Measurements from ENCODE around the gene RPS6KB1. TPM values are rescaled to one million over a fixed set of nuclear protein-coding genes. Genes with fewer than 3 reads are reported as not detected.

The RPS6KB1 gene
- 10 to 100 TPM; 21.3 to 52.5 (median 28.2) TPM for total RNA-seq

GRCh38 chr17:59892924-59893675 lies at the start of gene RPS6KB1, which contains the start of gene TUBD1:
TSS of gene RPS6KB1 (plus strand) at chr17:59893121. CDS start at chr17:59893185, 64 bp downstream.
TSS of gene TUBD1 (minus strand) at chr17:59892943. CDS start at chr17:59891002, 1,941 bp downstream.
- TF ChIP-seq POLR2A (IDR thresholded peaks at IDR 0.05) (peak in 1 of 2 donors; percentile 89), CTCF (IDR thresholded peaks at IDR 0.05) (no peak)
- peak within 1 kb of the TSS; percentile 98 for H3K4me3 ChIP-seq (ENCODE audit: low read depth, poor library complexity, severe bottlenecking)
- intact Hi-C loops (cut with DNase I; ENCODE audit: low total_unique reads) = no loop called here
- peak; percentile 98 to 99 for DNase-seq (ENCODE audit: low spot score in 2 of 2)
- WGBS, 2 donors = 0 to 1% methylated on average over 35 to 60 of the region's 61 CpGs

GRCh38 chr17:59844884-59845594 lies 47.9 kb upstream of the RPS6KB1 start:
- intact Hi-C loops (cut with DNase I; ENCODE audit: low total_unique reads) = no loop called here
- 69 to 71% methylated on average over 3 of the region's 3 CpGs for WGBS, 2 donors
- peak in 1 of 2 donors; percentile 64 for DNase-seq (ENCODE audit: low spot score in 2 of 2)
- no peak for TF ChIP-seq POLR2A (IDR thresholded peaks at IDR 0.05)
- TF ChIP-seq CTCF (IDR thresholded peaks at IDR 0.05) = no peak
- H3K4me3 ChIP-seq (ENCODE audit: low read depth, poor library complexity, severe bottlenecking) = no peak overlapping the region

- 10 to 20% methylated on average over 3 of the region's 3 CpGs for WGBS, 2 donors
Measured at GRCh38 chr17:59845595-59846393, 47.1 kb upstream of the RPS6KB1 start.

GRCh38 chr17:59846394-59847165 lies 46.3 kb upstream of the RPS6KB1 start:
- H3K4me3 ChIP-seq (ENCODE audit: low read depth, poor library complexity, severe bottlenecking) = no peak overlapping the region
- DNase-seq (ENCODE audit: low spot score in 2 of 2) = peak; percentile 86 to 91
- 8 to 14% methylated on average over 7 of the region's 7 CpGs for WGBS, 2 donors
- TF ChIP-seq POLR2A (IDR thresholded peaks at IDR 0.05) (no peak), CTCF (IDR thresholded peaks at IDR 0.05) (no peak)
- intact Hi-C loops (cut with DNase I; ENCODE audit: low total_unique reads) = no loop called here

More at GRCh38 chr17:59845595-59846393, 47.1 kb upstream of the RPS6KB1 start:
- no peak for TF ChIP-seq POLR2A (IDR thresholded peaks at IDR 0.05)
- no peak for TF ChIP-seq CTCF (IDR thresholded peaks at IDR 0.05)
- peak; percentile 50 to 77 for DNase-seq (ENCODE audit: low spot score in 2 of 2)
- intact Hi-C loops (cut with DNase I; ENCODE audit: low total_unique reads) = no loop called here
- no peak overlapping the region for H3K4me3 ChIP-seq (ENCODE audit: low read depth, poor library complexity, severe bottlenecking)

GRCh38 chr17:59848385-59848668 lies 44.6 kb upstream of the RPS6KB1 start:
- intact Hi-C loops (cut with DNase I; ENCODE audit: low total_unique reads) = no loop called here
- no peak overlapping the region for H3K4me3 ChIP-seq (ENCODE audit: low read depth, poor library complexity, severe bottlenecking)
- 93 to 94% methylated on average over 6 of the region's 6 CpGs for WGBS, 2 donors

More at GRCh38 chr17:59848385-59848668, 44.6 kb upstream of the RPS6KB1 start:
- TF ChIP-seq CTCF (IDR thresholded peaks at IDR 0.05) (no peak), POLR2A (IDR thresholded peaks at IDR 0.05) (no peak)
- peak in 1 of 2 donors; percentile 82 for DNase-seq (ENCODE audit: low spot score in 2 of 2)
